ENCODE measurements around the gene DLEC1. TPM values are rescaled to one million over a fixed set of nuclear protein-coding genes. Genes with fewer than 3 reads are reported as not detected.
"Not testable (repeated sequence)": the region's sequence is repeated elsewhere in the genome, so short reads cannot be mapped to it uniquely, and the experiment has no call there.

DLEC1 gene
- polyA plus RNA-seq, 4 donors = 0.19 to 1.5 (median 0.85) TPM

DNA sequence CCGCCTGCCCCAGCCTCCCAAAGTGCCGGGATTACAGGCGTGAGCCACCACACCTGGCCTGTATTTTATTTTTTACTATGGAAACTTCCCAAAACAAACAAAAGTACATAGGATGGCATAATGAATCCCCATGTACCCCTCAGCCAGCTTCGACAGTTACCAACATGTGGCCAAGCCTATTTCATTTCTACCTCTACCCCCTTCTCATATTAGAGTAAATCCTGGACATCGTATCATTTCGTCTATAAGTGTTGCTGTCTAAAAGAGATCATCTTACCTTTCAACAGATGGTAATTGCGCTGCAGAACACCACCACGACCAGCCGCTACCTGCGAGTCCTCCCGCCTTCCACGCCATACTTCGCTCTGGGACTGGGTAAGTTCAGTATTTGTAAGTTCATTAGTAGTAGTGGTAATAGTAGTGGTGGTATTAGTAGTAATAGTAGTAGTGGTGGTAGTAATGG lies 44.9 kb downstream of the DLEC1 start:
- Histone ChIP-seq H3K27me3 (ENCODE audit: control insufficient read depth in 3 of 3, insufficient read depth in 3 of 3, low read length in 3 of 3) (no peaks in the 10 kb centered on the region), H3K4me3 (ENCODE audit: low read depth in 1 of 3, low read length in 3 of 3) (no peak overlapping the region), H3K4me1 (ENCODE audit: control insufficient read depth in 3 of 3, insufficient read depth in 2 of 3, low read depth in 1 of 3, low read length in 2 of 3) (no peaks in the 10 kb centered on the region), H3K27ac (ENCODE audit: low read depth in 1 of 3, low read length in 2 of 3) (no peak overlapping the region), H3K9me3 (ENCODE audit: control insufficient read depth in 2 of 2, insufficient read depth in 1 of 2, low read depth in 1 of 2, low read length in 1 of 2) (peaks cover 0 to 8% of the 10 kb centered on the region in 2 donors), H3K36me3 (ENCODE audit: control insufficient read depth in 3 of 3, insufficient read depth in 2 of 3, low read depth in 1 of 3, low read length in 3 of 3) (no peaks in the 10 kb centered on the region)
- WGBS, 3 donors = 93 to 97% (median 97%) methylated on average over 13 of the region's 13 CpGs
- DNase-seq (no peak), FAIRE-seq (no peak)

DNA sequence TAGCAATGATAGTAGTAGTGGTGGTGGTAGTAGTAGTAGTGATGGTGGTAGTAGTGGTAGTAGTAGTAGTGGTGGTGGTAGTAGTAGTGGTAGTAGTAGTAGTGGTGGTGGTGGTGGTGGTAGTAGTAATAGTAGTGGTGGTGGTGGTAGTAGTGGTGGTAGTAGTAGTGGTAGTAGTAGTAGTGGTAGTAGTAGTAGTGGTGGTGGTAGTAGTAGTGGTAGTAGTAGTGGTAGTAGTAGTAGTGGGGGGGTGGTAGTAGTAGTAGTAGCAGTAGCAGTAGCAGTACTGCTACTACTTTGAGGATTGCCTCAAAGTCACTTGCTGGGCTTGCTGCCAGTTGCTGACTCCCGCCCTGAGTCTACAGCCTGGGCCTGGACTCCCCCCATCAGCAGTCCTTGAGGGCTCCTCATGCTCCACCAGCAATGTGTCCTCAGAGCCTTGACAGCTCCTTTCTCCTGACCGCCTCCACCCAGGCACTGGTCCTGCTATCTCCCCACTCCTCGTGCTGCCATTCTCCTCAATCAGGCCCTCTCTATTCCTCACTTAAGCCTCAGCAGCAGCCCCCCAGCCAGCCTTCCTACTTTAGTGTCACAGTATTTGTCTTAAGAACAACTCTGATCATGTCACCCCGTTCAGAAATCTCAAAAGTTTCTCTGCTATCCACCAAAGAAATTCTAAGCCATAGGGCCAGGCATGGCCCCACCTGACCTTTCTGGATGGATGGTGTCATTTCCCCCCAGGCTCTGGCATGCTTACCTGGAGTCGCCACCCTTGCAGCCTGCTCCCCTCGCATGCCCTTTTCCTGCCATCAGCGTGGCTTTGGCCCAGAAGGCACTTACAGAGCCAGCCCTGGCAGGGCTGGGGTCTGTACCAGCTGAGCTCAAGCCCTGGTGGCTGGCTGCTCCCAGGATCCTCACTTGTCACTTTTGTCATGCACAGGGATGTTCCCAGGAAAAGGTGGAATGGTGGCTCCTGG lies 45.6 kb downstream of the DLEC1 start:
- DNase-seq = peak; percentile 20 to 22
- Histone ChIP-seq H3K4me1 (ENCODE audit: control insufficient read depth in 3 of 3, insufficient read depth in 2 of 3, low read depth in 1 of 3, low read length in 2 of 3) (no peaks in the 10 kb centered on the region), H3K27ac (ENCODE audit: low read depth in 1 of 3, low read length in 2 of 3) (no peak overlapping the region), H3K9me3 (ENCODE audit: control insufficient read depth in 2 of 2, insufficient read depth in 1 of 2, low read depth in 1 of 2, low read length in 1 of 2) (peaks cover 0 to 8% of the 10 kb centered on the region in 2 donors), H3K4me3 (ENCODE audit: low read depth in 1 of 3, low read length in 3 of 3) (no peak overlapping the region), H3K36me3 (ENCODE audit: control insufficient read depth in 3 of 3, insufficient read depth in 2 of 3, low read depth in 1 of 3, low read length in 3 of 3) (no peaks in the 10 kb centered on the region), H3K27me3 (ENCODE audit: control insufficient read depth in 3 of 3, insufficient read depth in 3 of 3, low read length in 3 of 3) (no peaks in the 10 kb centered on the region)
- FAIRE-seq = no peak
- 57 to 67% (median 58%) methylated on average over 6 to 7 of the region's 7 CpGs for WGBS, 3 donors

DNA sequence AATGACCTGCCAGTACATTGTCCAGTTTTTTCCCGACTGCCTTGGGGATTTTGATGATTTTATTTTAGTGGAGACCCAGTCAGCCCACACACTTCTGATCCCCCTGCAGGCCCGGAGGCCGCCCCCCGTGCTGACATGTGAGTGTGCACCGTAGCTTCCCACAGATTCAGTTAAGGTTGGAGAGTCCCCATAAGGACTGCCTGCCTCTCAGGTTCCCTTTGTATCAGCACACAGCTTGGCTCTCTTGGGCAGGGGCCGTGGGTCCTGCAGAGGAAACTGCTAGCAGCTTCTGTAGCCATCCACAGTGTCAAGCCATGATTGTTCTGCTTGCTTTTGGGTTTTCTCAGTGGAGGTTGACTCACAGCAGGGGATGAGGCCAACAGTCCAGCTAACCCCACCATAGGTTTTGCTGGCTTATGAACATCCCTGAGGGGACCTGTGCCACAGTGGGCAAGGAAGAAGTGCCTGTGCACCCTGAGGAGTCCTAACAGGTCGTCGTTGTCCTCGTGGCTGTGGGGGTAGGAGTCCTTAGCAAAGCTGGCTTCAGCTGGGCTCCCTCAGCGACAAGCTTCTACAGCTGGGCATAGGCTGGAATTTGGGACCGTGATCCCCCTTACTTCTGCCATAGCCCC lies 46.4 kb downstream of the DLEC1 start:
- no peak overlapping the region for H3K27ac ChIP-seq (ENCODE audit: low read depth in 1 of 3, low read length in 2 of 3)
- no peaks in the 10 kb centered on the region for H3K4me1 ChIP-seq (ENCODE audit: control insufficient read depth in 3 of 3, insufficient read depth in 2 of 3, low read depth in 1 of 3, low read length in 2 of 3)
- no peak overlapping the region for H3K4me3 ChIP-seq (ENCODE audit: low read depth in 1 of 3, low read length in 3 of 3)
- H3K27me3 ChIP-seq (ENCODE audit: control insufficient read depth in 3 of 3, insufficient read depth in 3 of 3, low read length in 3 of 3) = no peaks in the 10 kb centered on the region
- DNase-seq (no peak), FAIRE-seq (no peak)
- H3K36me3 ChIP-seq (ENCODE audit: control insufficient read depth in 3 of 3, insufficient read depth in 2 of 3, low read depth in 1 of 3, low read length in 3 of 3) = no peaks in the 10 kb centered on the region
- H3K9me3 ChIP-seq (ENCODE audit: control insufficient read depth in 2 of 2, insufficient read depth in 1 of 2, low read depth in 1 of 2, low read length in 1 of 2) = peaks cover 0 to 8% of the 10 kb centered on the region in 2 donors
- 83 to 86% (median 86%) methylated on average over 11 of the region's 11 CpGs for WGBS, 3 donors

DNA sequence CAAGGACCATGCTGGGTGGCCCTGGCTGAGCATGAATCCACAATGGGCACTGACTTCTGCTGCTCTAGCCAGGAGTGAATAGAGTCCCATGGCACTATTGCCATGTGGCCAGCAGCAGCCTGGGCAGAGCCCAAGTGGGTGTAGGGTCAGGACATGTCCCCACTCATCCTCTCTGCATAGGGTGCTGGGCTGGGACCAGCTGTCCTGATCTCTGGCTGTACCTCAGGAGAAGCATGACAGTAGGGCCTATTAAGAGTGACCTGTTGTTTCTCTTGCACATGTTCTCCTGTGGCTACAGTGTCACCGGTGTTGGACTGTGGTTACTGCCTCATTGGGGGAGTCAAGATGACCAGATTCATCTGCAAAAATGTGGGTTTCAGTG lies 46.9 kb downstream of the DLEC1 start:
- H3K4me3 ChIP-seq (ENCODE audit: low read depth in 1 of 3, low read length in 3 of 3) = no peak overlapping the region
- FAIRE-seq = no peak
- H3K27ac ChIP-seq (ENCODE audit: low read depth in 1 of 3, low read length in 2 of 3) = no peak overlapping the region
- H3K27me3 ChIP-seq (ENCODE audit: control insufficient read depth in 3 of 3, insufficient read depth in 3 of 3, low read length in 3 of 3) = no peaks in the 10 kb centered on the region
- no peaks in the 10 kb centered on the region for H3K36me3 ChIP-seq (ENCODE audit: control insufficient read depth in 3 of 3, insufficient read depth in 2 of 3, low read depth in 1 of 3, low read length in 3 of 3)
- no peaks in the 10 kb centered on the region for H3K4me1 ChIP-seq (ENCODE audit: control insufficient read depth in 3 of 3, insufficient read depth in 2 of 3, low read depth in 1 of 3, low read length in 2 of 3)
- DNase-seq = no peak
- 68 to 83% (median 76%) methylated on average over 1 of the region's 1 CpG for WGBS, 3 donors
- peaks cover 0 to 8% of the 10 kb centered on the region in 2 donors for H3K9me3 ChIP-seq (ENCODE audit: control insufficient read depth in 2 of 2, insufficient read depth in 1 of 2, low read depth in 1 of 2, low read length in 1 of 2)

DNA sequence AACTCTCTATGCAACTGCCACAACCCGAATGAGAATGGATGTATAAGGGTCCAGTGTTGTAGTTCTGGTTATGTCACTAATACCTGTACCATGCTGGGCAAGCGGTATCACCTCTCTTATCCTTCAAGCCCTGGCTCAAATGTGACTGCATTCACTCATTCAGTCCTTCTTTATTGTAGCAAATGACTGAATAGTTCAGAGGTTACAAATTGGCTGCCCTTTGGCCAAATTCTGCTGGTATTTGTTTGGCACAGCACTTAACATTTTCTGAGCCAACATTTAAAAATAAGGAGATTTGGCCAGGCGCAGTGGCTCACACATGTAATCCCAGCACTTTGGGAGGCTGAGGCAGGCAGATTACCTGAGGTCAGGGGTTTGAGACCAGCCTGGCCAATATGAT lies 47.5 kb downstream of the DLEC1 start:
- WGBS, 3 donors = 66 to 86% (median 78%) methylated on average over 3 of the region's 3 CpGs
- DNase-seq (no peak), FAIRE-seq (no peak)

GRCh38 chr3:38087278-38087677 lies 48.3 kb downstream of the DLEC1 start:
- H3K4me1 ChIP-seq (ENCODE audit: control insufficient read depth in 3 of 3, insufficient read depth in 2 of 3, low read depth in 1 of 3, low read length in 2 of 3); H3K4me3 ChIP-seq (ENCODE audit: low read depth in 1 of 3, low read length in 3 of 3); H3K9me3 ChIP-seq (ENCODE audit: control insufficient read depth in 2 of 2, insufficient read depth in 1 of 2, low read depth in 1 of 2, low read length in 1 of 2); H3K36me3 ChIP-seq (ENCODE audit: control insufficient read depth in 3 of 3, insufficient read depth in 2 of 3, low read depth in 1 of 3, low read length in 3 of 3); H3K27me3 ChIP-seq (ENCODE audit: control insufficient read depth in 3 of 3, insufficient read depth in 3 of 3, low read length in 3 of 3); H3K27ac ChIP-seq (ENCODE audit: low read depth in 1 of 3, low read length in 2 of 3); DNase-seq; FAIRE-seq: not testable (repeated sequence)

More for the DNA sequence above, 47.5 kb downstream of the DLEC1 start:
- H3K4me3 ChIP-seq (ENCODE audit: low read depth in 1 of 3, low read length in 3 of 3) = no peak overlapping the region
- H3K4me1 ChIP-seq (ENCODE audit: control insufficient read depth in 3 of 3, insufficient read depth in 2 of 3, low read depth in 1 of 3, low read length in 2 of 3) = no peaks in the 10 kb centered on the region
- no peaks in the 10 kb centered on the region for H3K27me3 ChIP-seq (ENCODE audit: control insufficient read depth in 3 of 3, insufficient read depth in 3 of 3, low read length in 3 of 3)
- no peaks in the 10 kb centered on the region for H3K36me3 ChIP-seq (ENCODE audit: control insufficient read depth in 3 of 3, insufficient read depth in 2 of 3, low read depth in 1 of 3, low read length in 3 of 3)
- H3K27ac ChIP-seq (ENCODE audit: low read depth in 1 of 3, low read length in 2 of 3) = no peak overlapping the region
- peaks cover 0 to 8% of the 10 kb centered on the region in 2 donors for H3K9me3 ChIP-seq (ENCODE audit: control insufficient read depth in 2 of 2, insufficient read depth in 1 of 2, low read depth in 1 of 2, low read length in 1 of 2)

- H3K4me1 ChIP-seq (ENCODE audit: control insufficient read depth in 3 of 3, insufficient read depth in 2 of 3, low read depth in 1 of 3, low read length in 2 of 3) = no peaks in the 10 kb centered on the region
- H3K4me3 ChIP-seq (ENCODE audit: low read depth in 1 of 3, low read length in 3 of 3) = no peak overlapping the region
- no peak overlapping the region for H3K27ac ChIP-seq (ENCODE audit: low read depth in 1 of 3, low read length in 2 of 3)
- DNase-seq (no peak), FAIRE-seq (no peak)
- WGBS, 3 donors = 89 to 95% (median 90%) methylated on average over 11 of the region's 11 CpGs
- peaks cover 0 to 6% of the 10 kb centered on the region in 2 donors for H3K9me3 ChIP-seq (ENCODE audit: control insufficient read depth in 2 of 2, insufficient read depth in 1 of 2, low read depth in 1 of 2, low read length in 1 of 2)
- H3K36me3 ChIP-seq (ENCODE audit: control insufficient read depth in 3 of 3, insufficient read depth in 2 of 3, low read depth in 1 of 3, low read length in 3 of 3) = no peaks in the 10 kb centered on the region
- H3K27me3 ChIP-seq (ENCODE audit: control insufficient read depth in 3 of 3, insufficient read depth in 3 of 3, low read length in 3 of 3) = no peaks in the 10 kb centered on the region
Measured at GRCh38 chr3:38088126-38089078, 49.4 kb downstream of the DLEC1 start.

GRCh38 chr3:38089163-38089562 lies 50.2 kb downstream of the DLEC1 start:
- FAIRE-seq (no peak), DNase-seq (no peak)
- no peak overlapping the region for H3K4me3 ChIP-seq (ENCODE audit: low read depth in 1 of 3, low read length in 3 of 3)
- H3K27ac ChIP-seq (ENCODE audit: low read depth in 1 of 3, low read length in 2 of 3) = no peak overlapping the region
- peaks cover 0 to under 1% of the 10 kb centered on the region in 2 donors for H3K9me3 ChIP-seq (ENCODE audit: control insufficient read depth in 2 of 2, insufficient read depth in 1 of 2, low read depth in 1 of 2, low read length in 1 of 2)
- H3K27me3 ChIP-seq (ENCODE audit: control insufficient read depth in 3 of 3, insufficient read depth in 3 of 3, low read length in 3 of 3) = no peaks in the 10 kb centered on the region
- no peaks in the 10 kb centered on the region for H3K4me1 ChIP-seq (ENCODE audit: control insufficient read depth in 3 of 3, insufficient read depth in 2 of 3, low read depth in 1 of 3, low read length in 2 of 3)
- 76 to 82% (median 79%) methylated on average over 2 of the region's 2 CpGs for WGBS, 3 donors
- H3K36me3 ChIP-seq (ENCODE audit: control insufficient read depth in 3 of 3, insufficient read depth in 2 of 3, low read depth in 1 of 3, low read length in 3 of 3) = no peaks in the 10 kb centered on the region
